Esophagus squamous epithelium (tissue), 5 donors: ENCODE measurements around the gene SIRT6. TPM values are rescaled to one million over a fixed set of nuclear protein-coding genes. Genes with fewer than 3 reads are reported as not detected.

ENCODE experiments used
- DNase-seq: peaks from one replicate; lab custom pipeline; 2025; lab: John Stamatoyannopoulos, UW
- H3K27ac ChIP-seq, 4 donors: fragments of 200-600 bp; sonication (generic); one replicate each; pipeline ENCODE4 v1.5.1; 2016 to 2019; ENCODE audit warnings: mild to moderate bottlenecking in 1 of 4
- H3K27me3 ChIP-seq, 4 donors: fragments of 200-600 bp; sonication (generic); 1 replicate in 3 of 4; 2 replicates in 1 of 4; pipeline versions ENCODE4 v1.5.1 to v1.6.0; 2017 to 2021; ENCODE audit warnings: antibody characterized with exemption in 1 of 4
- H3K36me3 ChIP-seq, 3 donors: fragments of 200-600 bp; sonication (generic); one replicate each; pipeline ENCODE4 v1.5.1; 2016 to 2019
- H3K4me1 ChIP-seq, 3 donors: fragments of 200-600 bp; sonication (generic); one replicate each; pipeline ENCODE4 v1.5.1; 2017 to 2019
- H3K4me3 ChIP-seq, 4 donors: fragments of 200-600 bp; sonication (generic); 1 replicate in 3 of 4; 2 replicates in 1 of 4; pipeline ENCODE4 v1.5.1; 2016 to 2019; ENCODE audit warnings: mild to moderate bottlenecking in 2 of 4, moderate library complexity in 1 of 4
- H3K9me3 ChIP-seq, 3 donors: fragments of 200-600 bp; sonication (generic); one replicate each; pipeline ENCODE4 v1.5.1; 2016 to 2019
- CTCF ChIP-seq, 6 experiments: fragments of 450-650 bp in 4 of 6; fragments of 200-600 bp in 2 of 6; sonication (generic) in 2 of 6; IDR thresholded peaks; one replicate each; pipeline ENCODE4 v1.5.1; 2016 to 2019; ENCODE audit warnings: antibody characterized with exemption in 6 of 6, mild to moderate bottlenecking in 4 of 6, moderate library complexity in 4 of 6
- POLR2A ChIP-seq, 4 donors: fragments of 450-650 bp; IDR thresholded peaks; one replicate each; pipeline ENCODE4 v1.6.1; 2017; ENCODE audit warnings: antibody characterized with exemption in 4 of 4, mild to moderate bottlenecking in 4 of 4, moderate library complexity in 3 of 4
- WGBS, 2 donors: methylation state at CpG; one replicate each; pipeline ENCODE4 v1.1.5; 2018; 5-methylcytosine and 5-hydroxymethylcytosine counted together
- intact Hi-C: fragments of 100-400 bp; cut with DNase I; formaldehyde crosslinking; loops from one replicate; pipeline ENCODE4 v1.15.0; 2022
- total RNA-seq, 4 donors: library from RNA; depleted of rRNA; stranded (reverse); fragments of >200 nt; gene quantifications; one replicate each; pipeline ENCODE4 v1.1.0, GENCODE V29; 2016
- donor health status: DM: yes; HTN: yes; CAD: no.

Gene SIRT6
- total RNA-seq, 4 donors from 2014 or later: 9.0 to 23.3 (median 18.3) TPM

GRCh38 chr19:4183967-4184717 lies 1.8 kb upstream of the SIRT6 start:
- H3K4me1 ChIP-seq: peaks cover 21 to 38% (median 24%) of the 10 kb centered on the region in 3 donors
- WGBS, 2 donors: 39 to 44% methylated on average over 10 to 17 of the region's 23 CpGs
- DNase-seq: no peak

DNA sequence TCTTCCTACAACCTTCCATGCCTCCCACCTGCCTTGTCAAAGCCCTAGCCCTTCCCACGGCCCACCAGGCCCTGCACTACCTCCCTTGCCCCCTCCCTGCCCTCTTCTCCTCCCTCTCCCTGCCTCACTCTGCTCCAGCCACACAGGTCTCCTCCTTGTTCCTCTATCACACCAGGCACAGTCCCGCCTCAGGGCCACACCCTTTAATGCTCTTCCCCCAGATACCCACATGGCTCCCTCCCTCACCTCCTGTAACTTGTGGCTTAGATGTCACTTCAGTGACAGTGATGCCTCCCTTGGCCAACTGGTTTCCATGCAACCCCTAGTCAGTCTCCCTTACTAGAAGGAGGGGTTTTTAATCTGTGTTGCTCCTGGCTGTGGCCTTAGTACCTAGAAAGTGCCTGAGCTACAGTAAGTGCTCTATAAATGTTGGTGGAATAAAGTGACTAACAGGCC lies 1.3 kb downstream of the SIRT6 start:
- Histone ChIP-seq H3K4me1 (peaks cover 21 to 35% (median 24%) of the 10 kb centered on the region in 3 donors), H3K36me3 (peaks cover 0 to 46% (median 0%) of the 10 kb centered on the region in 3 donors), H3K27ac (peak overlapping the region; percentile 31 to 92 (median 62)), H3K4me3 (peak overlapping the region in 2 of 4 donors; percentile 89 to 97), H3K27me3 (peaks cover 0 to 6% (median 0%) of the 10 kb centered on the region in 4 donors), H3K9me3 (no peaks in the 10 kb centered on the region)
- intact Hi-C loops: no loop called here
- no peak for DNase-seq
- WGBS, 2 donors: 58 to 64% methylated on average over 2 of the region's 2 CpGs
- TF ChIP-seq POLR2A (IDR thresholded peaks at IDR 0.05) (no peak), CTCF (IDR thresholded peaks at IDR 0.05) (no peak)

More at GRCh38 chr19:4183967-4184717, 1.8 kb upstream of the SIRT6 start:
- H3K27me3 ChIP-seq: peaks cover 0 to 15% (median 0%) of the 10 kb centered on the region in 4 donors
- H3K36me3 ChIP-seq: peaks cover 0 to 15% (median 0%) of the 10 kb centered on the region in 3 donors
- no peak overlapping the region for H3K4me3 ChIP-seq
- intact Hi-C loops: no loop called here
- H3K27ac ChIP-seq: no peak overlapping the region
- no peak for TF ChIP-seq POLR2A (IDR thresholded peaks at IDR 0.05)
- no peak for TF ChIP-seq CTCF (IDR thresholded peaks at IDR 0.05)
- no peaks in the 10 kb centered on the region for H3K9me3 ChIP-seq

GRCh38 chr19:4178990-4179389 lies 3.4 kb downstream of the SIRT6 start:
- Histone ChIP-seq H3K4me1 (peaks cover 21 to 34% (median 24%) of the 10 kb centered on the region in 3 donors), H3K36me3 (peaks cover 0 to 63% (median 7%) of the 10 kb centered on the region in 3 donors), H3K9me3 (no peaks in the 10 kb centered on the region), H3K4me3 (no peak overlapping the region), H3K27me3 (no peaks in the 10 kb centered on the region), H3K27ac (no peak overlapping the region)
- no peak for TF ChIP-seq POLR2A (IDR thresholded peaks at IDR 0.05)
- TF ChIP-seq CTCF (IDR thresholded peaks at IDR 0.05): no peak
- 86 to 96% methylated on average over 13 to 18 of the region's 18 CpGs for WGBS, 2 donors
- no peak for DNase-seq
- intact Hi-C loops: no loop called here

GRCh38 chr19:4177146-4177545 lies 5.2 kb downstream of the SIRT6 start:
- H3K27ac ChIP-seq: no peak overlapping the region
- DNase-seq: no peak
- peaks cover 0 to 13% (median 0%) of the 10 kb centered on the region in 4 donors for H3K27me3 ChIP-seq
- no peak overlapping the region for H3K4me3 ChIP-seq
- TF ChIP-seq CTCF (IDR thresholded peaks at IDR 0.05) (no peak), POLR2A (IDR thresholded peaks at IDR 0.05) (no peak)
- peaks cover 14 to 28% (median 19%) of the 10 kb centered on the region in 3 donors for H3K4me1 ChIP-seq
- intact Hi-C loops: no loop called here
- 95 to 98% methylated on average over 5 of the region's 5 CpGs for WGBS, 2 donors
- no peaks in the 10 kb centered on the region for H3K9me3 ChIP-seq
- H3K36me3 ChIP-seq: peaks cover 0 to 63% (median 7%) of the 10 kb centered on the region in 3 donors

DNA sequence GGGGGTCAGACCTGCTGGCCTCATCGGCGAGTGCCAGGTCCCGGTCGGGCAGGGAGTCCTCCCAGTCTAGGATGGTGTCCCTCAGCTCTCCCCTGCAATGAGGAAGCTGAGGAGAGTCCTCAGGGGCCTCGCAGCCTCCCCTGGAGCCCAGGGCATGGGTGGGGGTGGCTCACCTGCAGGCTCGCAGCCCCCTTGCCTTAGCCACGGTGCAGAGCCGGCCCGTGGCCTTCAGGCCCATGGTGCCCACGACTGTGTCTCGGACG lies 6.8 kb downstream of the SIRT6 start:
- intact Hi-C loops: no loop called here
- no CpG with 5 or more reads among the region's 12 CpGs for WGBS, 2 donors
- no peak overlapping the region for H3K4me3 ChIP-seq
- H3K27me3 ChIP-seq: peaks cover 0 to 27% (median 0%) of the 10 kb centered on the region in 4 donors
- TF ChIP-seq CTCF (IDR thresholded peaks at IDR 0.05) (no peak), POLR2A (IDR thresholded peaks at IDR 0.05) (no peak)
- no peaks in the 10 kb centered on the region for H3K9me3 ChIP-seq
- H3K36me3 ChIP-seq: peaks cover 0 to 61% (median 7%) of the 10 kb centered on the region in 3 donors
- no peak overlapping the region for H3K27ac ChIP-seq
- H3K4me1 ChIP-seq: peaks cover 2 to 13% (median 5%) of the 10 kb centered on the region in 3 donors
- DNase-seq: no peak
